GM21381 (cell line): ENCODE measurements around the gene SCGB3A2.
"Not testable (repeated sequence)": the region's sequence is repeated elsewhere in the genome, so short reads cannot be mapped to it uniquely, and the experiment has no call there.

Experiments
- ATAC-seq: cut with Tn5 transposase; IDR thresholded peaks from one replicate; pipeline ENCODE4 v1.9.1; 2021; ENCODE audit warnings: mild to moderate bottlenecking, moderate library complexity; ENCODE audit not compliant: unreplicated experiment

The SCGB3A2 gene

GRCh38 chr5:147860641-147861025 is 17.9 kb upstream of the SCGB3A2 start:
- ATAC-seq: no peak

GRCh38 chr5:147863454-147864158 is 14.9 kb upstream of the SCGB3A2 start:
- no peak for ATAC-seq

- no peak for ATAC-seq
Measured at GRCh38 chr5:147869112-147869511, 9.4 kb upstream of the SCGB3A2 start.

GRCh38 chr5:147869892-147870291 is 8.6 kb upstream of the SCGB3A2 start:
- ATAC-seq: not testable (repeated sequence)

- ATAC-seq: not testable (repeated sequence)
Measured at GRCh38 chr5:147871980-147872549, 6.4 kb upstream of the SCGB3A2 start.

- ATAC-seq: not testable (repeated sequence)
Measured at GRCh38 chr5:147872744-147873435, 5.6 kb upstream of the SCGB3A2 start.

- ATAC-seq: not testable (repeated sequence)
Measured at GRCh38 chr5:147874118-147874875, 4.2 kb upstream of the SCGB3A2 start.

GRCh38 chr5:147874910-147875367 is 3.6 kb upstream of the SCGB3A2 start:
- ATAC-seq: no peak

- ATAC-seq: no peak
Measured at GRCh38 chr5:147876141-147876540, 2.4 kb upstream of the SCGB3A2 start.

- no peak for ATAC-seq
Measured at GRCh38 chr5:147876626-147877025, 1.9 kb upstream of the SCGB3A2 start.

- no peak for ATAC-seq
Measured at GRCh38 chr5:147879784-147880183, 1.3 kb downstream of the SCGB3A2 start.

- ATAC-seq: no peak
Measured at GRCh38 chr5:147880487-147880886, 2.0 kb downstream of the SCGB3A2 start.

GRCh38 chr5:147882586-147883313 is 4.2 kb downstream of the SCGB3A2 start:
- no peak for ATAC-seq

GRCh38 chr5:147887026-147887627 is 8.6 kb downstream of the SCGB3A2 start:
- no peak for ATAC-seq

GRCh38 chr5:147887930-147888329 is 9.4 kb downstream of the SCGB3A2 start:
- ATAC-seq: no peak

- ATAC-seq: no peak
Measured at GRCh38 chr5:147892696-147893296, 14.3 kb downstream of the SCGB3A2 start.

- no peak for ATAC-seq
Measured at GRCh38 chr5:147893820-147894219, 15.3 kb downstream of the SCGB3A2 start.

GRCh38 chr5:147895864-147896263 is 17.4 kb downstream of the SCGB3A2 start:
- ATAC-seq: no peak

- no peak for ATAC-seq
Measured at GRCh38 chr5:147898875-147899401, 20.4 kb downstream of the SCGB3A2 start.
